Fibroblast of villous mesenchyme (primary cell): ENCODE results near the gene BLOC1S3. TPM values are rescaled to one million over a fixed set of nuclear protein-coding genes. Genes with fewer than 3 reads are reported as not detected.

Source experiments
- DNase-seq: peaks from one replicate; pipeline ENCODE4 v3.0.0-alpha.2; 2010; ENCODE audit warnings: low read depth
- H3K4me3 ChIP-seq: 2 replicates; pipeline ENCODE4 v1.5.1; 2011; ENCODE audit warnings: low read depth, mild to moderate bottlenecking, low read length
- CTCF ChIP-seq: IDR thresholded peaks from 2 replicates; pipeline ENCODE4 v1.5.1; 2012; ENCODE audit warnings: low read depth, mild to moderate bottlenecking, low read length; ENCODE audit not compliant: insufficient read depth
- total RNA-seq: library from RNA; depleted of rRNA; stranded (reverse); fragments of >200 nt; gene quantifications from 2 replicates; pipeline ENCODE4 v1.2.3, GENCODE V29; 2012

Gene BLOC1S3
- total RNA-seq, 1 donor: 4.3 TPM

GRCh38 chr19:45184115-45184514, 5.5 kb downstream of the BLOC1S3 start:
- no peak for DNase-seq
- TF ChIP-seq CTCF: no peak
- no peak overlapping the region for H3K4me3 ChIP-seq

GRCh38 chr19:45186509-45187334, 8.1 kb downstream of the BLOC1S3 start:
- no peak for DNase-seq
- no peak overlapping the region for H3K4me3 ChIP-seq
- TF ChIP-seq CTCF: no peak

- TF ChIP-seq CTCF: peak; percentile 51
- no peak for DNase-seq
- no peak overlapping the region for H3K4me3 ChIP-seq
Measured at GRCh38 chr19:45187421-45188100, 9.0 kb downstream of the BLOC1S3 start.

- no peak for TF ChIP-seq CTCF
- DNase-seq: no peak
- no peak overlapping the region for H3K4me3 ChIP-seq
Measured at GRCh38 chr19:45189971-45190370, 11.4 kb downstream of the BLOC1S3 start.

GRCh38 chr19:45191375-45191774, 12.8 kb downstream of the BLOC1S3 start:
- DNase-seq: no peak
- TF ChIP-seq CTCF: no peak

GRCh38 chr19:45195764-45196163, 17.2 kb downstream of the BLOC1S3 start:
- no peak overlapping the region for H3K4me3 ChIP-seq
- no peak for TF ChIP-seq CTCF
- DNase-seq: no peak

More at GRCh38 chr19:45191375-45191774, 12.8 kb downstream of the BLOC1S3 start:
- no peak overlapping the region for H3K4me3 ChIP-seq
